ENCODE data around the gene AMFR. TPM values are rescaled to one million over a fixed set of nuclear protein-coding genes. Genes with fewer than 3 reads are reported as not detected.

The AMFR gene
- total RNA-seq, 1 donor from 2014 or later = 133 TPM

DNA sequence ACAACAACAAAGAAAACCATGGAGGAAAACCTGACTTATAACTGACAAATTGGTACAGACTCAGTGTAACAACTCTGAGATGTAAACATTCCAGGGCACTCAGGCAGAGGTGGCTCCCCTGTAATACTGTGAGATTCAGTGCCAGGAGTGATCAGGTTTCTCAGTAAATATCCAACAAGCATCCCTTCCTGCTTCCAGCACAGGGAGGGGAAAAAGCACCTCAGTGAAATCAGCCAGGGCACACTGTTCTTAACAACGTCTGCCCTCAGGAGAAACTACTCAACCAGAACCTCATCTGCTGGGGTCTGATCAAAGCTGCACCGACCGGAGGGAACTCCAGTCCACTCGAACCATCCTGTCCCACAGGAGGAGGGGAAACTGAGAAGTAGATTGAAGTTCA, 52.3 kb downstream of the AMFR start:
- Histone ChIP-seq H3K27me3 (ENCODE audit: control insufficient read depth, insufficient read depth, low read length) (no peaks in the 10 kb centered on the region), H3K36me3 (ENCODE audit: control insufficient read depth, insufficient read depth, low read length) (no peaks in the 10 kb centered on the region), H3K4me3 (ENCODE audit: low read depth, low read length) (no peak overlapping the region)
- no peak for DNase-seq (ENCODE audit: low read depth)
- TF ChIP-seq, protein P1, sequence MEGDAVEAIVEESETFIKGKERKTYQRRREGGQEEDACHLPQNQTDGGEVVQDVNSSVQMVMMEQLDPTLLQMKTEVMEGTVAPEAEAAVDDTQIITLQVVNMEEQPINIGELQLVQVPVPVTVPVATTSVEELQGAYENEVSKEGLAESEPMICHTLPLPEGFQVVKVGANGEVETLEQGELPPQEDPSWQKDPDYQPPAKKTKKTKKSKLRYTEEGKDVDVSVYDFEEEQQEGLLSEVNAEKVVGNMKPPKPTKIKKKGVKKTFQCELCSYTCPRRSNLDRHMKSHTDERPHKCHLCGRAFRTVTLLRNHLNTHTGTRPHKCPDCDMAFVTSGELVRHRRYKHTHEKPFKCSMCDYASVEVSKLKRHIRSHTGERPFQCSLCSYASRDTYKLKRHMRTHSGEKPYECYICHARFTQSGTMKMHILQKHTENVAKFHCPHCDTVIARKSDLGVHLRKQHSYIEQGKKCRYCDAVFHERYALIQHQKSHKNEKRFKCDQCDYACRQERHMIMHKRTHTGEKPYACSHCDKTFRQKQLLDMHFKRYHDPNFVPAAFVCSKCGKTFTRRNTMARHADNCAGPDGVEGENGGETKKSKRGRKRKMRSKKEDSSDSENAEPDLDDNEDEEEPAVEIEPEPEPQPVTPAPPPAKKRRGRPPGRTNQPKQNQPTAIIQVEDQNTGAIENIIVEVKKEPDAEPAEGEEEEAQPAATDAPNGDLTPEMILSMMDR (IDR thresholded peaks at IDR 0.05; ENCODE audit: insufficient read depth, low read length, poor library complexity, severe bottlenecking) = no peak

DNA sequence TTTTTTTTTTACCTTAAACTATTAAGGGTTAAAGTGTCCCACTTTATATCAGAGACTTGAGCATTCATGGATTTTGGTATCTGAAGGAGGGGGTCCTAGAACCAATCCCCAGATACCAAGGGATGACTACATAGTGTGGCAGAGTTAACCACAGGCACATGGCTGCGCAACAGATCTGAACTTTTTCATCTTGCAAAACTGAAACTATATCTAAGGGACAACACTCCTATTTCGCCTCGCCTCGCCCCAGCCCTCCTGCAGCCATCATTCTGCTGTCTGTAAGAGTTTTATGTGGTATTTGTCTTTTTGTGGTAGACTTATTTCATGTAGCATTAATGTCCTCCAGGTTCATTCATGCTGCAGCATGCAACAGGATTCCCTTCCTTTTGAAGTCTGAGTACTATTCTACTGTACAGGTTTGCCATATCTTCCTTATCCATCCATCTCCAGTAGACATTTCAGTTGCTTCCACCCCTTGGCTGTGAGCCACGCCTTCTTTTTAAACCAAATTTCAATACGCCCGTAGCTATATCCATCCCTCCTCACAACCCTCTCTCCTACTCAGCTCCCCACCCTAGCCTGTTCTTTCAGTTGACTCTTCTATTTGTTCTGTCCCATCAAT, 53.2 kb downstream of the AMFR start:
- no peak for DNase-seq (ENCODE audit: low read depth)
- H3K36me3 ChIP-seq (ENCODE audit: control insufficient read depth, insufficient read depth, low read length) = no peaks in the 10 kb centered on the region
- H3K27me3 ChIP-seq (ENCODE audit: control insufficient read depth, insufficient read depth, low read length) = no peaks in the 10 kb centered on the region
- TF ChIP-seq, protein P1 (IDR thresholded peaks at IDR 0.05; ENCODE audit: insufficient read depth, low read length, poor library complexity, severe bottlenecking) = no peak
- no peak overlapping the region for H3K4me3 ChIP-seq (ENCODE audit: low read depth, low read length)

DNA sequence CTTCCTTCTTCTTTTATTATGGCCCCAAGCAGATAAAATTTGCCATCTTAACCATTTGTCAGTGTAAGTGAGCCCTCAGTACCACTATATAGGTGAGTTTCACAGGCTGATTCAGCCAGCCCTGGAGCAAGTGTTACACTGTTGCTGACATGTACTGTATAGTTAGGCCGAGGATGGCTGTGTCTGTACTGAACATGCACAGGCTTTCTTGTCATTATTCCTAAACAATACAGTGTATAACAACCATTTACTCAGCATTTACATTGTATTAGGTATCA, 53.7 kb downstream of the AMFR start:
- H3K4me3 ChIP-seq (ENCODE audit: low read depth, low read length) = no peak overlapping the region
- H3K36me3 ChIP-seq (ENCODE audit: control insufficient read depth, insufficient read depth, low read length) = no peaks in the 10 kb centered on the region
- TF ChIP-seq, protein P1 (IDR thresholded peaks at IDR 0.05; ENCODE audit: insufficient read depth, low read length, poor library complexity, severe bottlenecking) = no peak
- H3K27me3 ChIP-seq (ENCODE audit: control insufficient read depth, insufficient read depth, low read length) = no peaks in the 10 kb centered on the region
- DNase-seq (ENCODE audit: low read depth) = no peak

DNA sequence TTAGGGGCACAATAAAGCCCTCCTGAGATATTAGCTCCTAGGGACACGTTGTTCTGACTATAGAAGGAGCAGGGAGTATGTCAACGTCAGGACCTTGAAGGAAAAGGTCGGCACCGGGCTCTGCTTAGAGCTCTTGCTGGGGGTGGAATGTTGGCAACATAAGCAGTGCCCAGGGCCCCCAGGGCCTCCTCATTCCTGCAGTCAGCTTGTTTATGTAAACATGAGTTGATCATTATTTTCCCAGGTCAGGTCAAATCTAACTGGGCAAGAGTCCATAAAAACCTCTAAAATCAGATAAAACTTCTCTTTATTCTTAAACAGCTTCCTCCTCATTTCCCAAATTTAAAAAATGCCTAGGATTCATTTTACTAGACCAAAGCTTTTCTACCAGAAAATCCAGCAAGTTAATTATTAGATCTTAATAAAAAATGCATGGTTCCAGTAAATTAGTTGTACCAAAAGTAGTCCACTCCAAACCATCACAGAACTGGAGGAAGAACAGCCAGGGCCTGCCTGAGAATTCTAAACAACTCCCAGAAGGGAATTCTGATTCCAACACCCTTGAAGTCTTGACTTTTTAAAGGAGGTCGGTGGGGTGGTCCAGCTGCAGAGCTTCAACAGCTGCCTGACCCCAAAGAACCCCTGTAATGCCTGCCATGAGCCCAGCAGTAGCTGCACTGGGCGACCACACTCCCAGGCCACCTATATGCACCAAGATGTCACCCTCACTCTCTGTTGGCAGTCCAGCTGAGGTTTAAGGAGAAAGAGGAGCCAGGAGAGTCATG, 54.3 kb downstream of the AMFR start:
- TF ChIP-seq, protein P1 (IDR thresholded peaks at IDR 0.05; ENCODE audit: insufficient read depth, low read length, poor library complexity, severe bottlenecking) = no peak
- H3K36me3 ChIP-seq (ENCODE audit: control insufficient read depth, insufficient read depth, low read length) = no peaks in the 10 kb centered on the region
- no peak overlapping the region for H3K4me3 ChIP-seq (ENCODE audit: low read depth, low read length)
- no peak for DNase-seq (ENCODE audit: low read depth)
- no peaks in the 10 kb centered on the region for H3K27me3 ChIP-seq (ENCODE audit: control insufficient read depth, insufficient read depth, low read length)

DNA sequence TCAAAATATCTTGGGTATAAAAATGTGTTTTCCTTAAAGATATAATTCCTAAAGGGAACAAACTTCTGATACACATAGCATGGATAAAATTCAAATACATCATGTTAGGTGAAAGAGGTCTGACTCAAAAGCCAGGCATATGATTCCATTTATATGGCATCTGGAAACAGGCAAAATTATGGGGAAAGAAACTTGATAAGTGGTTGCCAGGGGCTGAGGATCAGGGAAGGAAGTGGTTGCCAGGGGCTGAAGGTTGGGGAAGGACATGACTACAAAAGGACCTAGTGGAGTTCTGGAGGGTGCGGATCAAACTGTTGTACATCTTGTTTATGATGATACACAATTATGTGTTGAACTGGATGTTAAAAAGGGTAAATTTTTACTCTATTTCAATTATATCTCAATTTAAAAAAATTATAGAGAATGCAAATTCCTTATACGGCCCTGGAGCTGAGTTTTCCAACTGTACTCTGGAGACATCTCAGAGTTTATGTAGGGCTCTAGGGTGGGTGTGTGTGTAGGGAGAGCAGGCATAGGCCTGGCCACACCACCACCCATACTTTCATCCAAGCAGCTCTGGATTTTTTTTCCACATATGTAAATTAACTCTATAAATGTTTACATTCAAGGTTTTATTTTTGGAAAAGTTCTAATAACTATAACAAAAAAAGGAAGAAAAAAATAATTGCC, 55.0 kb downstream of the AMFR start:
- Histone ChIP-seq H3K4me3 (ENCODE audit: low read depth, low read length) (no peak overlapping the region), H3K36me3 (ENCODE audit: control insufficient read depth, insufficient read depth, low read length) (no peaks in the 10 kb centered on the region), H3K27me3 (ENCODE audit: control insufficient read depth, insufficient read depth, low read length) (no peaks in the 10 kb centered on the region)
- TF ChIP-seq, protein P1 (IDR thresholded peaks at IDR 0.05; ENCODE audit: insufficient read depth, low read length, poor library complexity, severe bottlenecking) = no peak
- DNase-seq (ENCODE audit: low read depth) = no peak

All from kidney epithelial cell (primary cell).